GM19395 (cell line): ENCODE results near the gene ASCL1.
A peak's percentile ranks its signal among the peaks of the same experiment; 100 is the strongest.

Experiments
- ATAC-seq: cut with Tn5 transposase; IDR thresholded peaks from one replicate; pipeline ENCODE4 v1.9.1; 2021; ENCODE audit warnings: mild to moderate bottlenecking, moderate library complexity; ENCODE audit not compliant: unreplicated experiment

The ASCL1 gene

DNA sequence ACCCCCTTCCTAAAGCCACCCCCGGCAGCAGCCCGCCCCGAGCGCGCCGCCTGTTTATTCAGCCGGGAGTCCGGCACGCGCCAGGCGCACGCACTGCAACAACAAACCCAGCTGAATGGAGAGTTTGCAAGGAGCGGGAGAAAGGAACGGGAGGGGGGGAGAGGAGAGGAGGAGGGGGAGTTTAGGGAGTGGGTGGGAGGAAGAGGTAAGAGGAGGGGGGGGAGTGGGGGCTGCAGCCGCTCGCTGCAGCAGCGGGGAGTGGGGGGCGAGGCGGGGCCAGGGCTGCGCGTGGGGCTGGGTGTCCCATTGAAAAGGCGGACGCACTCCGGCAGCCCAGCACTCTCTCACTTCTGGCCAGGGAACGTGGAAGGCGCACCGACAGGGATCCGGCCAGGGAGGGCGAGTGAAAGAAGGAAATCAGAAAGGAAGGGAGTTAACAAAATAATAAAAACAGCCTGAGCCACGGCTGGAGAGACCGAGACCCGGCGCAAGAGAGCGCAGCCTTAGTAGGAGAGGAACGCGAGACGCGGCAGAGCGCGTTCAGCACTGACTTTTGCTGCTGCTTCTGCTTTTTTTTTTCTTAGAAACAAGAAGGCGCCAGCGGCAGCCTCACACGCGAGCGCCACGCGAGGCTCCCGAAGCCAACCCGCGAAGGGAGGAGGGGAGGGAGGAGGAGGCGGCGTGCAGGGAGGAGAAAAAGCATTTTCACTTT, at the start of gene ASCL1:
TSS of gene ASCL1 (plus strand) at position 336 of the 712 bp plus-strand sequence. CDS start 571 bp downstream, outside the sequence.
- ATAC-seq = peak; percentile 49

- no peak for ATAC-seq
These were observed 49.6 kb upstream of the ASCL1 start for GRCh38 chr12:102907918-102908317.

DNA sequence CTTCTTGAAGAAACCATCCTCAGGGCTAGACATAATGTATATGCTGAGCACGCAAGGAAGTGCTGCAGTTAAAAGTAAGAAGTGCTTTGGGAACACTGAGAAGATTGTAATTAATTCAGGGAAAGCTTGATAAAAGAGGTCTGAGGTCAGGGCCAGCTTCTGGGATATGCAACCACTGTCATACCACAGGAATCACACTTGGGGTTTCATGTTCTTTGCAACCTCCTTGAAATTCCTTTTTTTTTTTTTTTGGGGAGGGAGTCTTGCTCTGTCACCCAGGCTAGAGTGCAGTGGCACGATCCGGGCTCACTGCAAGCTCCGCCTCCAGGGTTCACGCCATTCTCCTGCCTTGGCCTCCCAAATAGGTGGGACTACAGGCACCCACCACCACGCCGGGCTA, 47.3 kb upstream of the ASCL1 start:
- ATAC-seq = no peak

- ATAC-seq = no peak
These were observed 46.7 kb upstream of the ASCL1 start for GRCh38 chr12:102910792-102911191.

GRCh38 chr12:102911320-102911719, 46.2 kb upstream of the ASCL1 start:
- ATAC-seq = no peak

- no peak for ATAC-seq
These were observed 45.2 kb upstream of the ASCL1 start for GRCh38 chr12:102912258-102912657.

DNA sequence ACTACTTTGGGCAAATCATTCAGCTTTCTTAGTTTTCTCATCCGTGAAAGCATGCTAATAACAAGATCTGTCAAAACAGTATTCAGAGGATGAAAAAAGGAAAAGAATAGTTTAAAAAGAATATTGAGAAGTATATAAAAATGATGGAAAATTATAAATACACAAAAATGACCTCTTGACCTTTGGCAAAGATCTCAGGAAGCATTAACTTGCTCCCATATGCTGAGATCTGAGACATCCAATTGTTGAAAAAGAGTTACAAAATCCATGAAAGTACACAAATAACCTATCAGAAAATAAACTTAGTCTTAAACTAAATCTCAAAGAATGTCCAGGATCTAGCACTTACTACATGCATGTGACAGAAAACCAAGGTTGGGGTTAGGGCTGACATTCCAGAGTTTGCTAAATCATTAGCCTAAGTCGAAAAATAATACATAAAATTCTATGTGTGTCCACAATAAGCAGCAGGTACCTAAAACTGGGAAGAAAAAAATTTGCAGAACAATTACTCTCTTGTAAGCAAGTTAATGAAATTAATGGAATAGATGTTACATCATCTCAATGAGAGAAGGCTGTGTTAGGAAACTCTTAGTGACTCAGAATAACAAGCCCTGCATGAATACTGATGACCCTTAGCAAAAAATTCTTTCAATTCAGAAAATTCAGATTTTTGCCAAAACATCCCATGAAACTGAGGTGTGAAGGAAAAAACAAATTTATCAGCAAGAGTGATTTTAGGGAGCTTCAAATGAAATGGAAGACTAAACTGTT, 43.8 kb upstream of the ASCL1 start:
- no peak for ATAC-seq

DNA sequence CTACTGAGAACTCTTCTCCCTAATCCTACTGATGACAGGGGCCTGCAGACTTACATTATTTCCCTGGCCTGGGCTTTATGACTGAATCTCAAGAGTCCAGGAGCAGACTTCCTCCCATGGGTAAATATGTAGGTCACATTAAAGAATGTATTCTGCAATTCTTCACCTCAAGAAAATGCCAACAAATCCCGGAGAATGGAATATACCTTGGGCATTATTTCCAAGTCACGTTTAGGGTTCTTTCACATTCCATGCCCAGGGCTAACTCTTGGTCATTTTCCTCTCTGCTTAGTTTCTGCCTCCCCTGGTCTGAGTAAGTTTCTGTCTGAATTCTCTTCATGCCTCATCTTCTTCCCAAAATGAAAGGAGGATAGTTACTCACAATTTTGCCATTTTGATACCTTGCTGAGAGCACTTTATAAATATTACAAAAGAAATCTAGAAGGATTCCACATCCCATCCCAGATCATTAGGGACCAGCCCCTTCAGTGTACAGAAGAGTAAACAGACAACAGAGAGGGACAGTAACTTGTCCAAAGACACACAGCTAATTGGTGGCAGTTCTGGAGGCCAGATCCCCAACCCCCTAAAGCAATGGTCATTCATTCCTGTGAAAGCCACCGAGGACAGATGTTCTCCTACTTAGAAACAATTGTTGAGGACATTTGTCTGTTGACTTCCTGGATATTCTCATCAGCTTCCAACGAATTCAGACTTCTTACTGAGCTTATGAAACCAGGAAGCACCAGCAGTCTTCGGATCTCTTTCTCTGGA, 41.0 kb upstream of the ASCL1 start:
- no peak for ATAC-seq

- peak; percentile 68 for ATAC-seq
These were observed 40.3 kb upstream of the ASCL1 start, which contains the start of gene PAH for GRCh38 chr12:102917026-102917787. TSS of gene PAH (minus strand) at chr12:102917244. CDS start at chr12:102917130, 114 bp downstream.

GRCh38 chr12:102918840-102919239, 38.6 kb upstream of the ASCL1 start:
- no peak for ATAC-seq

- no peak for ATAC-seq
These were observed 37.2 kb upstream of the ASCL1 start for GRCh38 chr12:102920271-102920670.

GRCh38 chr12:102921240-102921639, 36.2 kb upstream of the ASCL1 start:
- no peak for ATAC-seq

GRCh38 chr12:102927220-102927619, 30.3 kb upstream of the ASCL1 start:
- no peak for ATAC-seq

GRCh38 chr12:102933168-102933567, 24.3 kb upstream of the ASCL1 start:
- no peak for ATAC-seq

GRCh38 chr12:102939059-102939458, 18.4 kb upstream of the ASCL1 start:
- ATAC-seq = no peak

DNA sequence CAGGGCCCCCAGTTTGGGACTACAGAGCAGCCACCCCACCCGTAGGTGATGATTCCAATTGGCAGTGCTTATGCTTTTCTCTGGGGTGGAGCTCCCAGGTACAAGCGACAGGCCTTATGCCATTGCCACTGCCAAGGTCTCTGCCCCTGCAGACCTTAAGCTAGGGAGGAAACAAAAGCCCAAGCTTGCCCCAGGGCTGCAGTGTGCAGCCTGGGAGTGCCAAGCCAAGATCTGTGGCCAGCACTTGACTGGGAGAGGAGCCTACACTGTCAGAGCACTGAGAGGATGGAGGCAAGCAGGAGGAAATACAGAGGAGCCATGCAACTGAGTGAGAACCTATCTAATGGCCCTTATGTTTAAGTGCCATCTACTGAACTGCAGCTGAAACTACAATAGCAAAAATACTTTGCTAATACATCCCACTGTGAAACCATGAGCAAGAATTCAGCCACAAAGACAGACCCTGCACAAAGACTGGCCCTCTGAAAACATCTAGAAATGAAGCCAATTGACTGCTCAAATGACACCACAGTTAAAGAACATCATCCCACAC, 17.7 kb upstream of the ASCL1 start:
- no peak for ATAC-seq

DNA sequence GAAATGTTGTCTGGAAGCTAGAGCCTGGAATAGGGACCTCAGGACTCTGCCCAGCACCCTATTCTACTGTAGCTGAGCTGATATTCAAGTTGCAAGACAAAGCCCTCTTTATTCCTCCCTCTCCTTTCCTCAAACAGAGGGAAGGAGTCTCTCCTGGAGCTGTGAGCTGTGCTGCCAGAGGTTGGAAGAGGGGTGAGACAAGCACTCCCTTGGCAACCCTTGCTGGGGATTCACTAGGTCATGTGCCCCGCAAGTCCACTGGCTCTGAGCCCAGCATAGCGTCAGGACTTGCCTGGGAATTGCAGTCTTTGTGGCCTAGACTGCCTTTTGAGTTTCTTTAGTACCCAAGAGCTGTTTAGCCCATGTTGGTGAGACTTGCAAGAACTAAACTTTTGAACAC, 11.4 kb upstream of the ASCL1 start:
- no peak for ATAC-seq

DNA sequence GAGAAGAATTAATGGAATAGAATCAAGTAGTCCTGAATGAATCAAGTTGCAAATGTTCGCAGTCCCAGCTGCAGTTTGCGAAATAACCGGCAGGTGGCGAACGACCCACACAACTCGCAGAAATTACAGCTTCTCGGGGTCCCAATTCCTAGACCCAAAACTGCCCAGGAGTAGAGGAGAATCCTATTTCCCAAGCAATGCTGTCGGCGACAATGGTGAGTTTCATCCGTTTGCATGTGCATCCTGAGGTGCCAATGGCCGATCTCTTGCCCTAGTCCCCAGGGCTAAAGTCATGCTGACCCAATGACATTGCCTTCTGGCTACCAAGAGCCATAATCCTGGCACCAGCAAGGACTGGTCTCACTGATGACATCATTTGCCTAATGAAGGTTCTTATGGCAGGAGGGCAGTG, 8.5 kb upstream of the ASCL1 start:
- ATAC-seq = no peak

DNA sequence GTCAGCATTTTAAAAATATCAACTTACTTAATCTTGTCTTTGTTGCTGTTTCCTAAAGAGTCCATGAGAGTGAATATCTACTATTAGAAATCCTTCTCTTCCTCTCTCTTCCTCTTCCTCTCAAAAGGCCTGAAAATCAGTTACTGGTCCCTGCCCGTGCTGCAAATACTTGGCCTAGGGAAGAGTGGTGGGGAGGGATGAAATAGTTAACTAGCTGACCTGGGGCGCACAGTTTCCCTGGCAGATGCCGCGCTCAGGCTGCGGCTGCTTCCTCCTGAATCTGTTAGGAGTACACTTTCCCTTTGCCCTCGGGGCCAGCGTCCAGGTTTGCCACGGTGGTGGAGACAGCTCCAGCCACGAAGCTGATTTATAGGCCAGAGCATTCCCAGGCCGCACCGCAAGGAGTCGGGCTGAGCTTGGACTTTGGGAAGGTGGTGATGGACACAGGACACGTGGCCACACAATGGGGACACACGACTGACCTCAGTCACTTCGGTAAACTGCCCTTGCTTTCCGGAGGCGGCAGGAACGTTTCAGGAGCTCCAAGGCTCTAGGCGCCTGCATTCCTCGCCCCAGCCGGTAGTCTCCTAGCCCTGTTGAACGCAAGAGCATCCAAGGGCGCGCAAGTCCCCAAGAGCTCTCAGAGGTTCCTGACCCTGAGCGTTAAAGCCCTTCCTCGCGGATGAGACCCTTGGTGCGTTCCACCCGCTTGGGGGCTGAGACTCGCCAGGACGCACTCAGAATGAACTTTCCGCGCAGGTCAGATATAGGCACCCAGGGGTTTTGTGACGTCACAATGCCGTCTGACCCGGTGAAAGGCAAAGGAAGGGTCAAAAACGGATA, 7.1 kb upstream of the ASCL1 start:
- ATAC-seq = no peak
